Inflammatory macrophage (primary cell): ENCODE data around the gene PCDHA13.
A peak's percentile ranks its signal among the peaks of the same experiment; 100 is the strongest.
"Not testable (repeated sequence)": the region's sequence is repeated elsewhere in the genome, so short reads cannot be mapped to it uniquely, and the experiment has no call there.

Source experiments
- DNase-seq, 2 donors: peaks; one replicate each; pipeline ENCODE4 v3.0.0-alpha.2; 2020 to 2022
- total RNA-seq, 18 experiments: gene quantifications; one replicate each; lab custom pipeline; 2026; ENCODE audit warnings: mixed read lengths in 6 of 18, inconsistent platforms in 2 of 18; lab: John Stamatoyannopoulos, UW

PCDHA13 gene
- total RNA-seq: 0 to 0.12 (median 0) reads per million in 18 experiments

- no peak for DNase-seq
Observed at GRCh38 chr5:140881889-140882590, at the start of gene PCDHA13. Gene PCDHA13, plus strand, starts transcription at chr5:140882124. Its CDS starts 145 bp downstream, at chr5:140882269.

GRCh38 chr5:140833993-140834392 lies 47.9 kb upstream of the PCDHA13 start, which contains the start of gene PCDHA7:
Gene PCDHA7, plus strand, starts transcription at chr5:140834269. Its CDS starts 115 bp downstream, at chr5:140834384.
- no peak for DNase-seq

GRCh38 chr5:140834439-140835008 lies 47.4 kb upstream of the PCDHA13 start:
- DNase-seq: not testable (repeated sequence)

GRCh38 chr5:140835622-140836510 lies 46.1 kb upstream of the PCDHA13 start:
- no peak for DNase-seq

GRCh38 chr5:140840978-140841962 lies 40.7 kb upstream of the PCDHA13 start, which contains the start of gene PCDHA8:
Gene PCDHA8, plus strand, starts transcription at chr5:140841187. Its CDS starts 135 bp downstream, at chr5:140841322.
- peak in 1 of 2 donors; percentile 2 for DNase-seq

GRCh38 chr5:140842798-140843733 lies 38.9 kb upstream of the PCDHA13 start:
- no peak for DNase-seq

GRCh38 chr5:140848139-140849102 lies 33.5 kb upstream of the PCDHA13 start, which contains the start of gene PCDHA9:
Gene PCDHA9, plus strand, starts transcription at chr5:140848382. Its CDS starts 114 bp downstream, at chr5:140848496.
- DNase-seq: not testable (repeated sequence)

- not testable (repeated sequence) for DNase-seq
Observed at GRCh38 chr5:140849831-140850634, 31.9 kb upstream of the PCDHA13 start.

GRCh38 chr5:140855772-140856674 lies 25.9 kb upstream of the PCDHA13 start, which contains the start of gene PCDHA10:
Gene PCDHA10, plus strand, starts transcription at chr5:140855897. Its CDS starts 152 bp downstream, at chr5:140856049.
- DNase-seq: no peak

GRCh38 chr5:140857177-140857986 lies 24.5 kb upstream of the PCDHA13 start:
- DNase-seq: no peak

GRCh38 chr5:140857987-140858240 lies 24.0 kb upstream of the PCDHA13 start:
- DNase-seq: no peak

GRCh38 chr5:140862441-140863295 lies 19.3 kb upstream of the PCDHA13 start:
- DNase-seq: no peak

GRCh38 chr5:140868721-140869554 lies 13.0 kb upstream of the PCDHA13 start, which contains the start of gene PCDHA11:
Gene PCDHA11, plus strand, starts transcription at chr5:140868957. Its CDS starts 147 bp downstream, at chr5:140869104.
- no peak for DNase-seq

GRCh38 chr5:140869555-140869886 lies 12.4 kb upstream of the PCDHA13 start:
- DNase-seq: peak in 1 of 2 donors; percentile 1
